ENCODE results near the gene TIAM2. TPM values are rescaled to one million over a fixed set of nuclear protein-coding genes. Genes with fewer than 3 reads are reported as not detected.

The TIAM2 gene
- total RNA-seq, 2 donors from 2014 or later = 2.5 to 12.5 TPM

GRCh38 chr6:154980273-154981078 is 14.6 kb upstream of the TIAM2 start:
- ATAC-seq = no peak
- H3K9me3 Mint-ChIP-seq = no peaks in the 10 kb centered on the region
- H3K36me3 Mint-ChIP-seq = no peaks in the 10 kb centered on the region
- no peak for DNase-seq (ENCODE audit: low spot score in 2 of 2)
- H3K27ac Mint-ChIP-seq = no peak overlapping the region

DNA sequence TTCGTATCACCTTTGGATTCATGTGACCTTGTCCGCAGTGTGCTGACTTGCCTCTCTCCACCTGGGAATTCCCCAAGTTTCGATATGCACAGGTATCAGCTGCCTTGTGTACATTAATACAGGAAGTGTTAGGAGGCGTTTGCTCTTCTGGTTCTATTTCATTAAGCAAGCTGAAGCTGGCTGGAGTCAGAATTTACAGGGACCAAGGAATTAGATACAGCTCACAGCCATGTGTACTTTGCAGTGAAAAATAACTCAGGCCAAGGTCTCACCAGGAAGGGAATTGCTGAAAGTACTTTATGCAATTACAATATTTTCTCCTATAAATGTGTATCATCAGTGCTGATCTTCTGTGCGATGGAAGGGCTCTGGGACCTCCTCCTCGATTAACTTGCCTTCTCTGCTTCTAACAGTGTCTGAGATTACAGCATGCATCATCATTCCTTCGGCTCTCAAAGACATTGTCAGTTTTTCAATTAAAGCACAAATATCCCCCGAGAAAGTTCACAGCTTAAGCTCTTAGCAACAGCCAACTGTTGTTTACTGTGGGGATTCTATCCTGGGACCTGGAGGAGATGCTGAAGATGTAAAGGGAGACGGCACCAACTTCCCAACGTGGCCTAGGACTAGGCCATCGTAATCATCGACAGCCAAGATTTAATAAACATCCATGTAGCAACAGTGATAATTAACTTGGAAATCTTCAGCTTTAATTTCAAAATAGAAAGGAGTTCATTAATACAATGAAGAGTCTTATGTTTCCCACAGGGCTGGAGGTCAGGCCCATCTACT is 13.8 kb upstream of the TIAM2 start:
- Mint-ChIP-seq H3K36me3 (no peaks in the 10 kb centered on the region), H3K9me3 (no peaks in the 10 kb centered on the region), H3K27ac (no peak overlapping the region)
- no peak for DNase-seq (ENCODE audit: low spot score in 2 of 2)
- peak in 1 of 2 donors; percentile 22 for ATAC-seq

DNA sequence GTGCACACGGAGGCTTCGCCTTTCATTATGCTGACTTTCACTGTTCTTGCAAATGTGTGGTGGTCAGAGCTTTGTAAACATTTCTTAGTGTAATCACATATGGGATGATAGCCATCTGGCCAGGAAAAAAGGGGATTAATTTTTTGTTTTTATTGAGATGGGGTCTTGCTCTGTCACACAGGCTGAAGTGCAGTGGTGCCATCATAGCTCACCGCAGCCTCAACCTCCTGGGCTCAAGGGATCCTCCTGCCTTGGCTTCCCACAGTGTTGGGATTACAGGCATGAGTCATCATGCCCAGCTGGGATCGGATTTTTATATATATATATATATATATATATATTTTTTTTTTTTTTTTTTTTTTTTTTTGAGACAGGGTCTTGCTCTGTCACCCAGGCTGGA is 11.0 kb upstream of the TIAM2 start:
- no peak for DNase-seq (ENCODE audit: low spot score in 2 of 2)
- no peak overlapping the region for H3K27ac Mint-ChIP-seq
- H3K9me3 Mint-ChIP-seq = no peaks in the 10 kb centered on the region
- ATAC-seq = no peak
- no peaks in the 10 kb centered on the region for H3K36me3 Mint-ChIP-seq

GRCh38 chr6:154986787-154987235 is 8.3 kb upstream of the TIAM2 start:
- ATAC-seq (no peak), DNase-seq (ENCODE audit: low spot score in 2 of 2) (no peak)
- Mint-ChIP-seq H3K27ac (no peak overlapping the region), H3K9me3 (no peaks in the 10 kb centered on the region), H3K36me3 (no peaks in the 10 kb centered on the region)

GRCh38 chr6:154989448-154989847 is 5.7 kb upstream of the TIAM2 start:
- no peak for ATAC-seq
- Mint-ChIP-seq H3K27ac (no peak overlapping the region), H3K9me3 (no peaks in the 10 kb centered on the region)

GRCh38 chr6:154991207-154991606 is 3.9 kb upstream of the TIAM2 start:
- Mint-ChIP-seq H3K36me3 (no peaks in the 10 kb centered on the region), H3K9me3 (no peaks in the 10 kb centered on the region), H3K27ac (no peak overlapping the region)
- DNase-seq (ENCODE audit: low spot score in 2 of 2) (no peak), ATAC-seq (no peak)

More at GRCh38 chr6:154989448-154989847, 5.7 kb upstream of the TIAM2 start:
- H3K36me3 Mint-ChIP-seq = no peaks in the 10 kb centered on the region
- no peak for DNase-seq (ENCODE audit: low spot score in 2 of 2)

GRCh38 chr6:154993026-154993425 is 2.1 kb upstream of the TIAM2 start:
- DNase-seq (ENCODE audit: low spot score in 2 of 2) (no peak), ATAC-seq (no peak)
- no peak overlapping the region for H3K27ac Mint-ChIP-seq
- no peaks in the 10 kb centered on the region for H3K36me3 Mint-ChIP-seq
- H3K9me3 Mint-ChIP-seq = no peaks in the 10 kb centered on the region

DNA sequence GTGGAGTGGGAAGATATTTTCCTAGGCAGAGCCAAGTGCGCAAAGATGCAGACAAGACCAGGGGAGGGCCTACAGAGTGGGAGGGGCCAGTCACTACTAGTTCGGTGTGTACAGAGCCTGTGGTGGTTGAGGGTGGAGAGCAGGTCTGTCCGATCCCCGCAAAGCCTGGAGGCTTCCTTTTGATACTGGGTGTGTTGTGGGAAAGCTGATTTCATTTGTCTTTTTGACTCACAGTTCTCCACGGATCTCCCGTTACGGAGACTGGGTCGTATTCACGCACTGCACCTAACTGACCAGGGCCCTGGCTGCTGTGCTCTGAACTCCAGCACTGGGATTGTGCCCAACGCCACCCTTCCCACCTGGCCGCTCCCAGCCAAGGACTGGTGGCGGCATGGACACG is 1.4 kb upstream of the TIAM2 start:
- no peaks in the 10 kb centered on the region for H3K9me3 Mint-ChIP-seq
- ATAC-seq = no peak

GRCh38 chr6:154994836-154995253 is 270 bp upstream of the TIAM2 start:
- DNase-seq (ENCODE audit: low spot score in 2 of 2) (no peak), ATAC-seq (no peak)
- Mint-ChIP-seq H3K27ac (no peak overlapping the region), H3K9me3 (no peaks in the 10 kb centered on the region), H3K36me3 (no peaks in the 10 kb centered on the region)

More for the DNA sequence above, 1.4 kb upstream of the TIAM2 start:
- no peak for DNase-seq (ENCODE audit: low spot score in 2 of 2)
- no peaks in the 10 kb centered on the region for H3K36me3 Mint-ChIP-seq
- H3K27ac Mint-ChIP-seq = no peak overlapping the region

GRCh38 chr6:154996016-154996590 is 988 bp downstream of the TIAM2 start:
- Mint-ChIP-seq H3K9me3 (no peaks in the 10 kb centered on the region), H3K36me3 (no peaks in the 10 kb centered on the region), H3K27ac (no peak overlapping the region)
- no peak for DNase-seq (ENCODE audit: low spot score in 2 of 2)
- ATAC-seq = no peak

- Mint-ChIP-seq H3K36me3 (no peaks in the 10 kb centered on the region), H3K27ac (no peak overlapping the region)
- ATAC-seq = no peak
Observed at GRCh38 chr6:154996841-154997311, 1.8 kb downstream of the TIAM2 start.

DNA sequence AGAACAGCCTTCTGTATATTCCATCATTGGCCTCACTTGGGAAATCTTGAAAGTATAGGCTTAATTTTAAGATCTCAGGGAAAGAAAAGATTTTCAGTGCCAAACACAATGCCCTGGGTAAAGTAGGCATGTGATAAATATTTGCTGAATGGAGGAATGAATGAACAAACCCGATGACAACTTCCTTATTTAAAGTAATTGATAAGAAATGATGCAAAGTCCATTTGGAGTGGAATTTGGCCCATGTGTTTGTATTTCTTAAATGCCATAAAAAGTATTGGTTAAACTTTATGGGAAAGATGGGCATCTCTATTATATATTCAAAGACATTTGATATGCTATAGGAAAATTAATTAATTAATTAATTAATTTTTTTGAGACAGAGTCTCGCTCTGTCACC is 3.7 kb downstream of the TIAM2 start:
- Mint-ChIP-seq H3K9me3 (no peaks in the 10 kb centered on the region), H3K27ac (no peak overlapping the region), H3K36me3 (no peaks in the 10 kb centered on the region)
- ATAC-seq = no peak
- DNase-seq (ENCODE audit: low spot score in 2 of 2) = no peak

More at GRCh38 chr6:154996841-154997311, 1.8 kb downstream of the TIAM2 start:
- no peak for DNase-seq (ENCODE audit: low spot score in 2 of 2)
- no peaks in the 10 kb centered on the region for H3K9me3 Mint-ChIP-seq

GRCh38 chr6:155001482-155001881 is 6.4 kb downstream of the TIAM2 start:
- no peak overlapping the region for H3K27ac Mint-ChIP-seq
- H3K36me3 Mint-ChIP-seq = no peaks in the 10 kb centered on the region
- no peaks in the 10 kb centered on the region for H3K9me3 Mint-ChIP-seq

GRCh38 chr6:155001934-155002333 is 6.8 kb downstream of the TIAM2 start:
- Mint-ChIP-seq H3K9me3 (no peaks in the 10 kb centered on the region), H3K27ac (no peak overlapping the region), H3K36me3 (no peaks in the 10 kb centered on the region)
- DNase-seq (ENCODE audit: low spot score in 2 of 2) (no peak), ATAC-seq (no peak)

More at GRCh38 chr6:155001482-155001881, 6.4 kb downstream of the TIAM2 start:
- ATAC-seq = no peak
- no peak for DNase-seq (ENCODE audit: low spot score in 2 of 2)

GRCh38 chr6:155003476-155003875 is 8.4 kb downstream of the TIAM2 start:
- DNase-seq (ENCODE audit: low spot score in 2 of 2) (no peak), ATAC-seq (no peak)
- Mint-ChIP-seq H3K9me3 (no peaks in the 10 kb centered on the region), H3K36me3 (no peaks in the 10 kb centered on the region), H3K27ac (no peak overlapping the region)

GRCh38 chr6:155004017-155004416 is 8.9 kb downstream of the TIAM2 start:
- H3K9me3 Mint-ChIP-seq = no peaks in the 10 kb centered on the region
- no peak for DNase-seq (ENCODE audit: low spot score in 2 of 2)
- no peak for ATAC-seq
- H3K36me3 Mint-ChIP-seq = no peaks in the 10 kb centered on the region
- no peak overlapping the region for H3K27ac Mint-ChIP-seq

Measured in activated naive CD4-positive, alpha-beta T cell treated with anti-CD3 and anti-CD28 coated beads, Interleukin-2, amount 50 U/mL, for 72 hours (primary cell).